HUES6 (cell line): ENCODE results near the gene UBE2J2.

Experiments used
- H3K27ac ChIP-seq: 2 replicates; pipeline ENCODE4 v1.7.0; 2013; ENCODE audit warnings: low read depth, mild to moderate bottlenecking, low read length, inconsistent platforms
- H3K27me3 ChIP-seq: 2 replicates; pipeline ENCODE4 v1.6.1; 2013; ENCODE audit warnings: low read length; ENCODE audit not compliant: control insufficient read depth, insufficient read depth
- H3K36me3 ChIP-seq: 2 replicates; pipeline ENCODE4 v1.6.1; 2013; ENCODE audit warnings: low read length; ENCODE audit not compliant: control insufficient read depth, insufficient read depth
- H3K4me1 ChIP-seq: 2 replicates; pipeline ENCODE4 v1.6.1; 2013; ENCODE audit warnings: low read length; ENCODE audit not compliant: control insufficient read depth, insufficient read depth
- H3K4me3 ChIP-seq: 2 replicates; pipeline ENCODE4 v1.5.1; 2013; ENCODE audit warnings: low read depth, low read length
- H3K9ac ChIP-seq: one replicate; pipeline ENCODE4 v1.6.1; 2013; ENCODE audit warnings: mild to moderate bottlenecking, low read length
- H3K9me3 ChIP-seq: 2 replicates; pipeline ENCODE4 v1.6.1; 2013; ENCODE audit warnings: low read depth, low read length; ENCODE audit not compliant: control insufficient read depth, insufficient read depth

UBE2J2 gene

GRCh38 chr1:1302006-1302430 is 28.4 kb upstream of the UBE2J2 start:
- no peaks in the 10 kb centered on the region; the same call in 1 of the 2 replicates for H3K27me3 ChIP-seq
- H3K9me3 ChIP-seq: no peaks in the 10 kb centered on the region
- H3K27ac ChIP-seq: no peak overlapping the region
- peaks cover 35% of the 10 kb centered on the region for H3K4me1 ChIP-seq
- H3K36me3 ChIP-seq: peaks cover 4% of the 10 kb centered on the region
- H3K9ac ChIP-seq: no peak overlapping the region
- no peak overlapping the region for H3K4me3 ChIP-seq

- Histone ChIP-seq H3K4me3 (no peak overlapping the region), H3K27me3 (no peaks in the 10 kb centered on the region), H3K9me3 (no peaks in the 10 kb centered on the region), H3K27ac (no peak overlapping the region), H3K4me1 (peaks cover 20% of the 10 kb centered on the region), H3K36me3 (peaks cover 12% of the 10 kb centered on the region), H3K9ac (no peak overlapping the region)
Observed at GRCh38 chr1:1300352-1300739, 26.7 kb upstream of the UBE2J2 start.

- H3K9me3 ChIP-seq: no peaks in the 10 kb centered on the region
- H3K27me3 ChIP-seq: no peaks in the 10 kb centered on the region
- H3K4me3 ChIP-seq: no peak overlapping the region
- no peak overlapping the region for H3K9ac ChIP-seq
- H3K27ac ChIP-seq: no peak overlapping the region
- peaks cover 12% of the 10 kb centered on the region for H3K36me3 ChIP-seq
- peaks cover 15% of the 10 kb centered on the region for H3K4me1 ChIP-seq
Observed at GRCh38 chr1:1299686-1300351, 26.2 kb upstream of the UBE2J2 start.

- Histone ChIP-seq H3K36me3 (peaks cover 12% of the 10 kb centered on the region), H3K4me1 (peaks cover 7% of the 10 kb centered on the region), H3K9ac (no peak overlapping the region), H3K27me3 (no peaks in the 10 kb centered on the region), H3K27ac (no peak overlapping the region), H3K9me3 (no peaks in the 10 kb centered on the region), H3K4me3 (no peak overlapping the region)
Observed at GRCh38 chr1:1298861-1299685, 25.4 kb upstream of the UBE2J2 start.

GRCh38 chr1:1297802-1298424 is 24.3 kb upstream of the UBE2J2 start:
- Histone ChIP-seq H3K9me3 (no peaks in the 10 kb centered on the region), H3K4me3 (no peak overlapping the region), H3K4me1 (peaks cover 2% of the 10 kb centered on the region), H3K36me3 (peaks cover 12% of the 10 kb centered on the region), H3K27ac (no peak overlapping the region), H3K9ac (no peak overlapping the region), H3K27me3 (no peaks in the 10 kb centered on the region)

GRCh38 chr1:1296070-1297061 is 22.7 kb upstream of the UBE2J2 start:
- no peak overlapping the region for H3K27ac ChIP-seq
- no peaks in the 10 kb centered on the region for H3K9me3 ChIP-seq
- H3K9ac ChIP-seq: no peak overlapping the region
- H3K36me3 ChIP-seq: peaks cover 12% of the 10 kb centered on the region
- H3K4me1 ChIP-seq: peaks cover 5% of the 10 kb centered on the region; the same call in 1 of the 2 replicates
- H3K4me3 ChIP-seq: no peak overlapping the region
- H3K27me3 ChIP-seq: no peaks in the 10 kb centered on the region

GRCh38 chr1:1295154-1295923 is 21.7 kb upstream of the UBE2J2 start:
- no peak overlapping the region for H3K9ac ChIP-seq
- no peaks in the 10 kb centered on the region for H3K9me3 ChIP-seq
- H3K27ac ChIP-seq: no peak overlapping the region
- H3K27me3 ChIP-seq: no peaks in the 10 kb centered on the region; the same call in 1 of the 2 replicates
- peaks cover 12% of the 10 kb centered on the region for H3K36me3 ChIP-seq
- no peak overlapping the region for H3K4me3 ChIP-seq
- H3K4me1 ChIP-seq: peaks cover 5% of the 10 kb centered on the region; the same call in 1 of the 2 replicates

- Histone ChIP-seq H3K27ac (no peak overlapping the region), H3K4me1 (peaks cover 5% of the 10 kb centered on the region; the same call in 1 of the 2 replicates), H3K9ac (no peak overlapping the region), H3K9me3 (no peaks in the 10 kb centered on the region), H3K27me3 (no peaks in the 10 kb centered on the region; the same call in 1 of the 2 replicates), H3K4me3 (peak overlapping the region; percentile 57), H3K36me3 (peaks cover 12% of the 10 kb centered on the region)
Observed at GRCh38 chr1:1294250-1294890, 20.7 kb upstream of the UBE2J2 start.

- no peak overlapping the region for H3K27ac ChIP-seq
Observed at GRCh38 chr1:1293263-1294249, 19.9 kb upstream of the UBE2J2 start.

More at GRCh38 chr1:1293263-1294249, 19.9 kb upstream of the UBE2J2 start:
- Histone ChIP-seq H3K9ac (no peak overlapping the region), H3K9me3 (peaks cover under 1% of the 10 kb centered on the region), H3K4me3 (peak overlapping the region; percentile 57), H3K36me3 (peaks cover 12% of the 10 kb centered on the region), H3K27me3 (no peaks in the 10 kb centered on the region; the same call in 1 of the 2 replicates), H3K4me1 (0 out of 2 replicates have a peak, but pooled peaks cover 5% of the 10 kb centered on the region)
